K562 (cell line): ENCODE data around the gene LBHD2. TPM values are rescaled to one million over a fixed set of nuclear protein-coding genes. Genes with fewer than 3 reads are reported as not detected.

Experiments used
- ATF1 ChIP-seq, 2 experiments: fragments of 450-650 bp in 1 of 2; IDR thresholded peaks; 2 replicates each; pipeline ENCODE4 v1.6.1; 2016; ENCODE audit warnings: missing compliant biosample characterization in 1 of 2, missing genetic modification characterization in 1 of 2
- GABPB1 ChIP-seq: sonication (generic); formaldehyde crosslinking; IDR thresholded peaks from 2 replicates; pipeline ENCODE4 v1.8.0; 2022; ENCODE audit warnings: mild to moderate bottlenecking, missing genetic modification reagents
- HDAC2 ChIP-seq: fragments of 450-650 bp; IDR thresholded peaks from 2 replicates; pipeline ENCODE4 v1.6.1; 2016; ENCODE audit warnings: mild to moderate bottlenecking
- HDGF ChIP-seq: fragments of 450-650 bp; IDR thresholded peaks from 2 replicates; pipeline ENCODE4 v1.6.1; 2016
- HLTF ChIP-seq: fragments of 450-650 bp; IDR thresholded peaks from 2 replicates; pipeline ENCODE4 v1.6.1; 2016
- MTA1 ChIP-seq: fragments of 450-650 bp; IDR thresholded peaks from 2 replicates; pipeline ENCODE4 v1.6.1; 2017; ENCODE audit warnings: borderline replicate concordance
- MYC ChIP-seq, 2 experiments: fragments of 250-450 bp in 1 of 2; sonication (Bioruptor Pico) in 1 of 2; IDR thresholded peaks; 2 replicates each; pipeline versions ENCODE4 v1.5.1 to v1.6.1; 2012 to 2021; ENCODE audit warnings: low read depth in 2 of 2, borderline replicate concordance in 1 of 2, improper control_type of control experiment in 1 of 2, low read length in 1 of 2, mild to moderate bottlenecking in 1 of 2, moderate library complexity in 1 of 2
- PCBP2 ChIP-seq: fragments of 200-400 bp; formaldehyde crosslinking; IDR thresholded peaks from 2 replicates; pipeline ENCODE4 v1.6.1; 2018; ENCODE audit warnings: low read length, low read depth, mild to moderate bottlenecking, moderate library complexity; ENCODE audit not compliant: poor library complexity, severe bottlenecking
- SMARCA4 ChIP-seq: fragments of 450-650 bp; IDR thresholded peaks from 2 replicates; pipeline ENCODE4 v1.6.1; 2016
- TARDBP ChIP-seq: fragments of 450-650 bp; IDR thresholded peaks from 2 replicates; pipeline ENCODE4 v1.6.1; 2016
- ZBTB40 ChIP-seq, 2 experiments: fragments of 450-650 bp in 1 of 2; sonication (generic) in 1 of 2; formaldehyde crosslinking in 1 of 2; IDR thresholded peaks; 2 replicates each; pipeline versions ENCODE4 v1.7.1 to v1.9.0; 2016 to 2022; ENCODE audit warnings: inconsistent platforms in 1 of 2, mild to moderate bottlenecking in 1 of 2, missing genetic modification reagents in 1 of 2
- ZNF224 ChIP-seq: sonication (generic); formaldehyde crosslinking; IDR thresholded peaks from 2 replicates; pipeline ENCODE4 v1.8.0; 2022; ENCODE audit warnings: mild to moderate bottlenecking, missing genetic modification reagents
- ZNF316 ChIP-seq: fragments of 450-650 bp; IDR thresholded peaks from 2 replicates; pipeline ENCODE4 v1.6.1; 2016
- polyA plus RNA-seq, 8 experiments: library from polyadenylated mRNA; depleted of rRNA in 4 of 8; stranded (reverse) in 5 of 8; unstranded in 3 of 8; fragments of >200 nt; fragmentation: Nextera tagmentation in 2 of 8; fragmentation: Illumina TruSeq in 1 of 8; extraction: Ambion mirVana in 2 of 8; extraction: Trizol in 1 of 8; gene quantifications; 2 replicates each; pipeline versions ENCODE4 v1.2.1 to v1.2.3, GENCODE V29; 2011 to 2014; ENCODE audit warnings: inconsistent platforms in 1 of 8, missing spikeins in 1 of 8
- total RNA-seq, 7 experiments: library from RNA; depleted of rRNA in 6 of 7; stranded (reverse); fragments of >200 nt in 6 of 7; fragmentation: Illumina TruSeq in 2 of 7; extraction: Trizol in 2 of 7; gene quantifications; 2 replicates each; pipeline versions ENCODE4 v1.2.1 to v1.2.3, GENCODE V29; 2011 to 2021; ENCODE audit warnings: low replicate concordance in 1 of 7
- TF ChIP-seq, protein P1 (sequence below): sonication (generic); formaldehyde crosslinking; IDR thresholded peaks from 2 replicates; pipeline ENCODE4 v1.8.1; 2023; ENCODE audit warnings: mild to moderate bottlenecking, missing genetic modification reagents

LBHD2 gene
- total and polyA plus RNA-seq, 9 of the 15 experiments (the other 6 are each of a cell fraction or from before 2014, with no cell fraction given), result not detected

GRCh38 chr14:103104654-103105452, 20.8 kb downstream of the LBHD2 start (continued):
- 0 out of 2 replicates have a peak, but pooled peaks have one; percentile 25 for TF ChIP-seq ZBTB40 (IDR thresholded peaks at IDR 0.05)
- no peak for TF ChIP-seq ZBTB40 (CRISPR knock-in tag; IDR thresholded peaks at IDR 0.05)
- peak; percentile 98 for TF ChIP-seq HLTF
- no peak for TF ChIP-seq ZNF224
- TF ChIP-seq HDAC2, result 0 out of 2 replicates have a peak, but pooled peaks have one; percentile 19
- no peak for TF ChIP-seq PCBP2
- TF ChIP-seq ATF1 (CRISPR knock-in tag; IDR thresholded peaks at IDR 0.05), result no peak
- 0 out of 2 replicates have a peak, but pooled peaks have one; percentile 21 for TF ChIP-seq ATF1 (tag; IDR thresholded peaks at IDR 0.05)
- peak; percentile 65 for TF ChIP-seq MTA1
- peak; percentile 65 for TF ChIP-seq MYC (IDR thresholded peaks at IDR 0.05; ENCODE audit: low read depth, low read length)
- TF ChIP-seq MYC (CRISPR knock-in tag; IDR thresholded peaks at IDR 0.05; ENCODE audit: borderline replicate concordance, low read depth), result no peak
- 0 out of 2 replicates have a peak, but pooled peaks have one; percentile 33 for TF ChIP-seq TARDBP
- no peak for TF ChIP-seq GABPB1 (CRISPR knock-in tag)
- TF ChIP-seq HDGF, result peak; percentile 99
- peak; percentile 46; the same call in 1 of the 2 replicates for TF ChIP-seq SMARCA4
- TF ChIP-seq, protein P1, sequence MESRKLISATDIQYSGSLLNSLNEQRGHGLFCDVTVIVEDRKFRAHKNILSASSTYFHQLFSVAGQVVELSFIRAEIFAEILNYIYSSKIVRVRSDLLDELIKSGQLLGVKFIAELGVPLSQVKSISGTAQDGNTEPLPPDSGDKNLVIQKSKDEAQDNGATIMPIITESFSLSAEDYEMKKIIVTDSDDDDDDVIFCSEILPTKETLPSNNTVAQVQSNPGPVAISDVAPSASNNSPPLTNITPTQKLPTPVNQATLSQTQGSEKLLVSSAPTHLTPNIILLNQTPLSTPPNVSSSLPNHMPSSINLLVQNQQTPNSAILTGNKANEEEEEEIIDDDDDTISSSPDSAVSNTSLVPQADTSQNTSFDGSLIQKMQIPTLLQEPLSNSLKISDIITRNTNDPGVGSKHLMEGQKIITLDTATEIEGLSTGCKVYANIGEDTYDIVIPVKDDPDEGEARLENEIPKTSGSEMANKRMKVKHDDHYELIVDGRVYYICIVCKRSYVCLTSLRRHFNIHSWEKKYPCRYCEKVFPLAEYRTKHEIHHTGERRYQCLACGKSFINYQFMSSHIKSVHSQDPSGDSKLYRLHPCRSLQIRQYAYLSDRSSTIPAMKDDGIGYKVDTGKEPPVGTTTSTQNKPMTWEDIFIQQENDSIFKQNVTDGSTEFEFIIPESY (CRISPR knock-in tag), result no peak
- peak; percentile 25; the same call in 1 of the 2 replicates for TF ChIP-seq ZNF316
